Activated naive CD8-positive, alpha-beta T cell (primary cell): ENCODE results near the gene TUBGCP6.
A peak's percentile ranks its signal among the peaks of the same experiment; 100 is the strongest.
"Not testable (repeated sequence)": the region's sequence is repeated elsewhere in the genome, so short reads cannot be mapped to it uniquely, and the experiment has no call there.

ENCODE experiments used
- H3K27ac Mint-ChIP-seq: one replicate; pipeline ENCODE4 v1.8.0; 2021; ENCODE audit warnings: mixed read lengths
- H3K27me3 Mint-ChIP-seq: one replicate; pipeline ENCODE4 v1.8.0; 2021; ENCODE audit warnings: mixed read lengths
- H3K36me3 Mint-ChIP-seq: one replicate; pipeline ENCODE4 v1.8.0; 2021; ENCODE audit warnings: mixed read lengths
- H3K4me1 Mint-ChIP-seq: one replicate; pipeline ENCODE4 v1.8.0; 2021; ENCODE audit warnings: low read depth, mixed read lengths
- H3K4me3 Mint-ChIP-seq: one replicate; pipeline ENCODE4 v1.8.0; 2021; ENCODE audit warnings: mild to moderate bottlenecking, mixed read lengths
- H3K9me3 Mint-ChIP-seq: one replicate; pipeline ENCODE4 v1.8.0; 2021; ENCODE audit warnings: low read depth, mixed read lengths

TUBGCP6 gene

DNA sequence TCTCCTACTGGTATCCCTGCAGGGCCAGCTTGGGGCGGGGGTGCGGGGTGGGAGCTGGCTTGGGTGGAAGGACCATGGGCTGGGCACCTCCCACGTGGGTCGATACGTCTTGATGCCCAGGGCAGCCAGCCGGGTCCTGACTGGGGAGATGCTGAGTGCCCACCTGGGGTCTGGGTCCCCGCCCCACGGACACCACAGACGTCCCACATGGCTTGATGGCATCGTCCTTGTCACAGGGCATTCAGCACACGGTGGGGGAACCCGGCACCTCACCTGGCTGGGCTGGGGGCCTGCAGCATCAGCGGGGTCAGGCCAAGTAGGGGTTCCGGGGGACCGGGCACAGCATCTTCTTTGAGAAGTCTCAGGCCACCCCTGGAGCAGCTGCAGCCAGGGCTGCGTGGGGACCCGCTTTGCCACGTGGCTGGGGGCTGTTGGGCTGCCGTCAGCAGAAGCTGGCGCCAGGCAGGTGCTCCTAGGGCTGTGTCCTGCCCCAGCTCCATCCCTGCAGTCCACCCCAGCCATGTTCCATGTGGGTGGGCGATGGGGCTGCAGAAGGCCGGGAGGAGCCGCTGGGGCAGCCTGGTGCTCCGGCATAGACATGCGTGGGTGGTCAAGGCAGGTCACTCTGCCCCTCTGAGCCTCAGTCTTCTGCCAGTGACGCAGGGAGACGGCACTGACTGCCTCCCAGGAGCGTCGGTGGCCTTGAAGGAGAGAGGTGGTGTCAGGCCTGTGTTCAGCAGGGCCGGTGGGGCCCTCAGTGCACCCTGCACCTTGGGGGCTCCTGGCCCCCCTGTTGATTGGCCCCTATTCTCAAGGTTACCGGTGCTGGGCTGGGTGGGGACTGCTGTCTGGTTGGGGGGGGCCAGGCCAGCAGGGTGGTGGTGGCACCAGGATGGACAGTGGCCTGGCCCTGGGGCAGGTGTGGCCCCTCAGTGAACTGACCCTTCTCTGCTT, 35.6 kb downstream of the TUBGCP6 start:
- peaks cover 28% of the 10 kb centered on the region for H3K4me1 Mint-ChIP-seq
- no peaks in the 10 kb centered on the region for H3K9me3 Mint-ChIP-seq
- H3K4me3 Mint-ChIP-seq, result no peak overlapping the region
- no peaks in the 10 kb centered on the region for H3K27me3 Mint-ChIP-seq
- H3K27ac Mint-ChIP-seq, result peak overlapping the region; percentile 85
- H3K36me3 Mint-ChIP-seq, result peaks cover 2% of the 10 kb centered on the region

DNA sequence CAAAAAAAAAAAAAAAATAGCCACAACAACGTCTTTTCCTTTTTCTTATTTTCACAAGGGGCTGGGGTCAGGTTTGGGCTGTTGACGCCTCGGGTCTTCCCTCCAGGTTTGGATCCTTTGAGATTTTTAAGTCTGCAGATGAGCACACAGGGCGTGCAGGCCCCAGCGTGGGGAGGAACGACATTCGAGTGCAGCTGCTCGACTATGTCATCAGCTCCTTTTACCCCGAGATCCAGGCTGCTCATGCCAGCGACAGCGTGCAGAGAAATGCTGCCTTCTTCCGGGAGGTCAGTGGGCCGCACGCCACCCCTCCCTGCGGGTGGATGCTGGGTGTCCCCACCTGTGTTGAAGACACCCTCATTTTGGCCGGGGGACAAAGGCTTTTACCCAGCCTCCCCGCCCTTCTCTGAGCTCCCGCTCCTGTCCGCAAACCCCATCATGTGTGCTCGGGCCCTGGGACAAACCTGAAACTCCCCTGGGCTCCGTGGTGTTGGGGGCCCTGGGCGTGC, 36.3 kb downstream of the TUBGCP6 start:
- Mint-ChIP-seq H3K4me1 (peaks cover 29% of the 10 kb centered on the region), H3K27me3 (no peaks in the 10 kb centered on the region), H3K27ac (no peak overlapping the region), H3K36me3 (peaks cover 2% of the 10 kb centered on the region), H3K9me3 (no peaks in the 10 kb centered on the region), H3K4me3 (no peak overlapping the region)

DNA sequence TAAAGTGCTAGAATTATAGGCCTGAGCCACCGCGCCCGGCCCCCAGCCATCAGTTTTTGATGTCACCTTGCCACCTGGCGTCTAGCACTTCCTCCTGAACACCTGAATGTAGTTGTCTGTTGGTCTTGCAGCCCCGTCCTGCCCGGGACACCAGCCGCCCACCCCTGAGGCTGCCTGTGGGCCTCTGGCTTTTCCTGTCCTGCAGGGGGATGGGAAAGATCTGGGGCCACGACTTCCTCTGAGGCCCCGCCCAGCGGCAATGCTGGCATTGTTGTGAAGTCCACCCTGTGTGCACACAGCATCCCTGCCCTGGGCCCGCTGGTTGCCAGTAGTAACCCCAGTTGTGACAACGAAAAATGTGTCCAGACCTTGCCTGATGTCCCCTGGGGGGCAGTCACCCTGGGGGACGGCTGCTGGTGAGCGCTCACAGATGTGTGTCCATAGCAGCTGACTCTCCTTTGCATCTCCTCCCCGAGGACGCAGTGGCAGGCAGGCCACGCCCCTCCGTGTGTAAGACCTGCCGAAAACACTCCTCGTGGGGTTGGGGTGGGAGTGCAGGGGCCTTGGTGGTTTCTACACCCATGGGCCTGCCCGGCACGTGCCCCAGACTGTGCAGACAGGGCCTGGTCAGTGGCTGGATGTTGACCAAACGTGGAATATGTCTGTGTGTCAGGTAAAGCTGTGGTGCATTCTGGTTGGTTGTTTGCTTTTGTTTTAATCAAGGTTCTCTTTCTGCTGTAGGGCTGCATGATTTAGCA, 37.3 kb downstream of the TUBGCP6 start:
- H3K27ac Mint-ChIP-seq, result no peak overlapping the region
- peaks cover 2% of the 10 kb centered on the region for H3K36me3 Mint-ChIP-seq
- H3K4me1 Mint-ChIP-seq, result peaks cover 29% of the 10 kb centered on the region
- H3K27me3 Mint-ChIP-seq, result no peaks in the 10 kb centered on the region
- H3K9me3 Mint-ChIP-seq, result no peaks in the 10 kb centered on the region
- no peak overlapping the region for H3K4me3 Mint-ChIP-seq

DNA sequence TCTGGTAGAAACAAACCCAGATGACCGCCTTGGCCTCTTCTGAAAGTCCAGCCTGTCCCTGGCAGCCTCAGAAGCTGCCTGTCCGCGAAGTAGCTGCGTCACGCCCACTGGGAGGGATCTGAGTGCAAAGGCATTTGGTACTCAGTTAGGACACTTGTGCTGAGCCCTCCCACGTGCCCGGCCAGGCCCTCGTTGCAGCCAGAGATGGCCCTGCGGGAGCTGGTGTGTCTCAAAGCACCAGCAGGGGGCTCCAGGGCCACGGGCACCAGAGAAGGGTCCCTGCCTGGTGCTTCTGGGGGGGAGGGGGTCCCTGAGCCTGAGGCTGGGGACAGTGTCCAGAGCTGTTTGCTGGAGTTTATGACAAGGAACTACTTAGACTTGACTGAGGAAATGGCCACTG, 38.2 kb downstream of the TUBGCP6 start:
- Mint-ChIP-seq H3K4me3 (no peak overlapping the region), H3K27ac (no peak overlapping the region), H3K27me3 (no peaks in the 10 kb centered on the region), H3K9me3 (no peaks in the 10 kb centered on the region), H3K4me1 (peaks cover 33% of the 10 kb centered on the region), H3K36me3 (no peaks in the 10 kb centered on the region)

DNA sequence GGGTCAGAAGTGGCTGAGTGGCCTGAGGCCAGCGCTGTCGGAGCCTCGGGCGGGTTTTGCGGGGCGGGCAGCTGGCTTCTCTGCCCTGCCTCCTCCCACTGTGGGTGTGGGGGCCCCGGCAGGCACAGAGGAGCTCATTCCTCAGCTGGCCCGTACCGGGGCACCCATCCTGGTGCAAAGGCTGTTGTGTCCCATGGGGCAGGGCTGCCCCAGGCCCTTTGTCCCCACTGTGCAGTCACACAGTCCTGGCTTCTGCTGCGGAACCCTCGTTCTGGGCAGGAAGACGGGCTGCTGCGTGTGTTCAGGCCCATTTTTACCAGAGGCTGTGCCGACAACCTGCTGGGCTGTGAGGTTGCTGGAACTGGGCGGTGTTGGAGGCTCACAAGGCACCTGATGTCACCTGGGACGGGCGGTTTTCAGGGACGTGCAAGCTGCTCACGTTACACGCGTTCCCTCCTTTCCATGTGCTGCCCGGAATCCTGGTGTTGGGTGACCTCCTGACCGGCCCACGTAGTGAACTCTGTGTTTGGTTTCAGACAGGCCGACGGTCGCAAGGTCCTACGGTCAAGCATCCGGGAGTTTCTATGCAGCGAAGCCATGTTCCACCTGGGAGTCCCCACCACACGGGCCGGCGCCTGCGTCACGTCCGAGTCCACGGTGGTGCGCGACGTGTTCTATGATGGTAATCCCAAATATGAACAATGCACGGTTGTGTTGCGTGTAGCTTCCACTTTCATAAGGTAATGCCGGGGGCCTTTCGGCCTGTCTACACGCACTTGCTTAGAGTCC, 38.8 kb downstream of the TUBGCP6 start:
- H3K36me3 Mint-ChIP-seq, result no peaks in the 10 kb centered on the region
- no peaks in the 10 kb centered on the region for H3K9me3 Mint-ChIP-seq
- no peak overlapping the region for H3K4me3 Mint-ChIP-seq
- no peak overlapping the region for H3K27ac Mint-ChIP-seq
- H3K27me3 Mint-ChIP-seq, result no peaks in the 10 kb centered on the region
- H3K4me1 Mint-ChIP-seq, result peaks cover 29% of the 10 kb centered on the region

DNA sequence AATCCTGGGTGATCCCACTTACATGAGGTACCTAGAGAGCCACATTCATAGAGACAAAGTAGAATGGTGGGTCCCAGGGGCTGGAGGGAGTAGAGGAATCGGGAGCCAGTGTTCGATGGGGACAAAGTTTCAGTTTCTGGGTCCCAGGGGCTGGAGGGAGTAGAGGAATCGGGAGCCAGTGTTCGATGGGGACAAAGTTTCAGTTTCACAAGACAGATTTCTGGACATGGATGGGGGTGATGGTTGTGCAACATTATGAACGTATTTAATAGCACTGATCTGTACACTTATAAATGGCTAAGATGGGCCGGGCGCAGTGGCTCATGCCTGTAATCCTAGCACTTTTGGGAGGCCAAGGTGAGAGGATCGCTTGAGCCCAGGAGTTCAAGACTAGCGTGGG, 39.8 kb downstream of the TUBGCP6 start:
- H3K9me3 Mint-ChIP-seq, H3K27me3 Mint-ChIP-seq, H3K4me3 Mint-ChIP-seq, H3K27ac Mint-ChIP-seq, H3K36me3 Mint-ChIP-seq: not testable (repeated sequence)
- peaks cover 28% of the 10 kb centered on the region for H3K4me1 Mint-ChIP-seq

DNA sequence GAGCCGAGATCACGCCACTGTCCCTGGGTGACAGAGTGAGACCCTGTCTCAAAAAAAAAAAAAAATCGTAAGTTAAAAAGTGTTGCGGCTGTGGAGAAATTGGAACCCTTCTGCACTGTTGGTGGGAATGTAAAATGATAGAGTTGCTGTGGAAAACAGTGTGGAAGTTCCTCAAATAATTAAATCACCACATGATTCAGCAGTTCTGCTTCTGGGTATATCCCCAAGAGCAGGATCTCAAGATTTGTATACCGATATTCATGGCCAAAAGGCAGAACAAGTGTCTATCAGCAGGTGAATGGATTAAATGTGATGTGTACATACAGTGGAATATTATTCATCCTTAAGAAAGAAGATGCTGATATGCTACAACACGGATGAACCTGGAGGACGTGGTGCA, 40.3 kb downstream of the TUBGCP6 start:
- H3K9me3 Mint-ChIP-seq, result no peaks in the 10 kb centered on the region
- no peaks in the 10 kb centered on the region for H3K27me3 Mint-ChIP-seq
- no peak overlapping the region for H3K27ac Mint-ChIP-seq
- H3K4me3 Mint-ChIP-seq, result no peak overlapping the region
- peaks cover 28% of the 10 kb centered on the region for H3K4me1 Mint-ChIP-seq
- H3K36me3 Mint-ChIP-seq, result no peaks in the 10 kb centered on the region

DNA sequence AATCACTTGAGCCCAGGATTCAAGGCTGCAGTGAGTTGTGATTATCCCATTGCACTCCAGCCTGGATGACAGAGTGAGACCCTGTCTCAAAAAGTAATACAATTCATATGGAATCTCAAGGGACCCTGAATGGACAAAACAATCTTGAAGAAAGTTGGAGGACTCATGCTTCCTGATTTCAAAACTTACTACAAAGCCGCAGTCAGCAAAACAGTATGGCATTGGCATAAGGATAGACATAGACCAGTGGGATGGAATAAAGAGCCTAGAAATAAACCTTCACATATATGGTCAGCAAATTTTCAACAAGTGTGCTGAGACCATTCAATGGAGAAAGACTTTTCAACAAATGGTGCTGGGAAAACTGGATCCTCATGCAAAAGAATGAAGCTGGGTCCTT, 41.5 kb downstream of the TUBGCP6 start:
- Mint-ChIP-seq H3K27ac (no peak overlapping the region), H3K4me1 (peaks cover 30% of the 10 kb centered on the region), H3K36me3 (no peaks in the 10 kb centered on the region), H3K4me3 (no peak overlapping the region), H3K9me3 (no peaks in the 10 kb centered on the region), H3K27me3 (no peaks in the 10 kb centered on the region)

DNA sequence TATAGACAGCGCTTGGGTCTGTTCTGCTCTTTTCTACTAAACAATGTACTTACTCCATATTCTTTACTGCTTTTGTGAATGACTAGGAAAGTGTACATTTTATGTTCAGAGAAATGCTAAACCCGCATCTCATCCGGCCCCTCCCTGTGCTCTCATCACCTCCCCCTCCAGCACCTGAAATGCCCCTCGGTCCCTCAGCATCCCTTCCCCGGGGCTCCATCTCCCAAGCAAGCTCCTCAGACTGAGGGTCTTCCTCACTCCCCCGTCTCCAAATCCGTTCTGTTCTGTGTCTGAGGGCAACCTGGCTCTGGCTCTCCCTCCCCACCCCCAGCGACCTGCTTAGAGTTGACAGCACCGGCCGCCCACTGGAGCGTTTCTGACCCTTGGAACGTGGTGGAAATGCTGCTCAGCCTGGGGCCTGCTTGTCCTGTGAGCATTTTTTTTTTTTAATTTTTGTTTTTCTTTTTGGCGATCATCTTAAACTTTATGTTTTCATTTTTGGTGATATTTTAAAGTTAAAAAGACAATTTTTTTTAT, 42.6 kb downstream of the TUBGCP6 start:
- no peaks in the 10 kb centered on the region for H3K27me3 Mint-ChIP-seq
- H3K36me3 Mint-ChIP-seq, result no peaks in the 10 kb centered on the region
- H3K27ac Mint-ChIP-seq, result peak overlapping the region; percentile 64
- H3K4me3 Mint-ChIP-seq, result peak overlapping the region; percentile 87
- peaks cover 30% of the 10 kb centered on the region for H3K4me1 Mint-ChIP-seq
- no peaks in the 10 kb centered on the region for H3K9me3 Mint-ChIP-seq

DNA sequence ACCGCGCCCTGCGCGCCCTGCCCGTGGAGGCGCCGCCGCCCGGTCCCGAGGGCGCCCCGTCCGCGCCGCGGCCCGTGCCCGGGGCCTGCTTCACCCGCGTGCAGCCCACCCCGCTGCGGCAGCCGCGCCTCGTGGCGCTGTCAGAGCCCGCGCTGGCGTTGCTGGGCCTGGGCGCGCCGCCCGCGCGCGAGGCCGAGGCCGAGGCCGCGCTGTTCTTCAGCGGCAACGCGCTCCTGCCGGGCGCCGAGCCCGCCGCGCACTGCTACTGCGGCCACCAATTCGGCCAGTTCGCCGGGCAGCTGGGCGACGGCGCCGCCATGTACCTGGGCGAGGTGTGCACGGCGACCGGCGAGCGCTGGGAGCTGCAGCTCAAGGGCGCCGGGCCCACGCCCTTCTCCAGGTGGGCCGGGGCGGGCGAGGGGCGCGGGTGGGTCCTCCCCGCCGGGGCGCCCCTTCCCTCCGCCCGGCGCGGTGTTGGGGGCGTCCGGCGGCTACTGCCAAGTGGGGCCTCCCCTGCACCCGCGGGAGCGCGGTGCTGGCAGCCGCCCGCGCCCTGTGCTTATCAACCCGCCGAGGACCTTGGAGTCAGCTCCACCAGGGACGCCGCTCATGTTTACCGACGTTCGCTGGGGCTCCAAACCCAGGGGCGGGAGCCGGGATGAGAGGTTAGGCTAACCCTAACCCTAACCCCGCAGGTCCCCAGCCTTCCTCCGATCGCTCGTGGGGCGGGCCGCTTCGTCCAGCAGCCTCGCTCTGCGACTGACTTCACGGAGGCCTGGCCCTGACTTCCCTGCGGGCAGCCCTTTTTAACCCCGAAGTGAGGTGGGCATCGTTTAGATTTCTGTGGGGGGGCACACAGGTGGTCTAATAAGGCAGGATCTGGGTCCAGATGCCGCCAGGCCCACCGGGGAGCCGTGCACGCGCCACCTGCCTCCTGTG, 43.4 kb downstream of the TUBGCP6 start:
- no peaks in the 10 kb centered on the region for H3K9me3 Mint-ChIP-seq
- peak overlapping the region; percentile 64 for H3K27ac Mint-ChIP-seq
- peak overlapping the region; percentile 87 for H3K4me3 Mint-ChIP-seq
- no peaks in the 10 kb centered on the region for H3K27me3 Mint-ChIP-seq
- peaks cover 30% of the 10 kb centered on the region for H3K4me1 Mint-ChIP-seq
- no peaks in the 10 kb centered on the region for H3K36me3 Mint-ChIP-seq

DNA sequence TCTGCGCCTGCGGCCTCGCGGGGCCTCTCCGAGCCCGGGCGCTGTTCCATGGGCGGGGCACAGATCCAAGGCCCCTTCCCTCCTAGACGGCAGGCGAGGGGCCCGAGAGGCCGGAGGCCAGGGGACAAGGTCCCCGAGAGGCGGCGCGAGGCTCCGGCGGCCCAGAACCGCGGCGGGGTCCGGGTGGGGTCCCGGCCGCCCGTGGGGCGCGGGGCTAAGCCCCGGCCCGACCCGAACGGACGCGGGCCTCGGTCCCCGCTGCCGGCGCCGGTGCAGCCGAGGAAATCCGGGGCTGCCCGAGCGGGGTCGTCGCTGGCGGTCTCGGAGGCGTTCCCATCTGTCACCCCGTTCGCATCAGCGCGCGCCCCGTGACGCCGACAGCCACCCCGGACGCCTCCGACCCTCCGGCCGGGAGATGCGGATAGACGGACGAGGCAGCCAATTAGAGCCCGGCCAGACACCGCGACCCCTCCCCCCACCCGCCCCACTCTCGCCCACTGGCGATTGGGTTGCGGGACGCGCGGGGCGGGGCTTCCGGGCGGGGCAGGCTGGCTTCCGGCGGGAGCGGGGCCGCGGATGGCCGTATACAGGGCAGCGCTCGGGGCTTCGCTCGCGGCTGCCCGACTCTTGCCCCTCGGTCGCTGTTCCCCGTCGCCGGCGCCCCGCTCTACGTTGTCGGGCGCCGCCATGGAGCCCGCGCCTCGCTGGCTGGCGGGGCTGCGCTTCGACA, 44.2 kb downstream of the TUBGCP6 start, which contains the start of gene SELENOO:
Gene SELENOO (plus strand): TSS at position 551 of the 730 bp plus-strand sequence. CDS start 26 bp downstream, at position 577.
- Mint-ChIP-seq H3K27me3 (no peaks in the 10 kb centered on the region), H3K4me1 (peaks cover 30% of the 10 kb centered on the region), H3K27ac (peak within 1 kb of the TSS; percentile 64), H3K36me3 (no peaks in the 10 kb centered on the region), H3K9me3 (no peaks in the 10 kb centered on the region), H3K4me3 (peak within 1 kb of the TSS; percentile 87)

DNA sequence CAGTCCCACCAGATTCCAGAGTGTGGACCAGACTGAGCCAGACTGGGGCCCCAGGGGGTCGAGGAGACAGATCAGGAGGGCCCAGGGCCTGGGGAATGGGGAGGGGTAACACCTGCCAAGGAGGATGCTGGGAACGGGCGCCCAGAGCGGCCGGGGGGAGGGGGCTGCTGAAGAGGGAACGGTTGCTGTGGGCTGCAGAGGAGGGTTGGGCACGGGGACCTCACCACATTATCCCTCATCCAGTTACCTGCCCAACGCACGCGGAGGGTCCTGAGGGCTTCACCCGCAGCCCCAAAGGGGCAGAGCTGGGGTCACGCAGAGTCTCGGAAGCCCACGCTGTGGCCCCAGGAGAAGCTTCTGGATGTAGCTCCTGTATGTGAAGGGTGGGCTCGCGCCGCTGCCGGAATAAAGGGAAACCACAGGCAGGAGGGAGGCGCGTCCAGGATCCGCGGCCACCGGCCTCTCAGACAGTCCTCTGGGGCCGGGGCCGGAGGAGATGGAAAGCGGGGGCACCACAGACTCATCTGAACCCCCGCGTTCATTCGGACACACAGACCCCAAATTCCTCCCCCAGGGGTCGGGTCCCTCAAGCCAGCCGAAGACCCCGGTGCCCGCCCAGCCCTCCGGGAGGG, 44.9 kb downstream of the TUBGCP6 start:
- no peaks in the 10 kb centered on the region for H3K36me3 Mint-ChIP-seq
- H3K27ac Mint-ChIP-seq, result no peak overlapping the region
- H3K4me3 Mint-ChIP-seq, result peak overlapping the region; percentile 71
- H3K27me3 Mint-ChIP-seq, result no peaks in the 10 kb centered on the region
- H3K9me3 Mint-ChIP-seq, result no peaks in the 10 kb centered on the region
- peaks cover 26% of the 10 kb centered on the region for H3K4me1 Mint-ChIP-seq
